ENCODE data around the gene VWC2L. TPM values are rescaled to one million over a fixed set of nuclear protein-coding genes. Genes with fewer than 3 reads are reported as not detected.

Gene VWC2L
- total and polyA plus RNA-seq, 12 donors: not detected

DNA sequence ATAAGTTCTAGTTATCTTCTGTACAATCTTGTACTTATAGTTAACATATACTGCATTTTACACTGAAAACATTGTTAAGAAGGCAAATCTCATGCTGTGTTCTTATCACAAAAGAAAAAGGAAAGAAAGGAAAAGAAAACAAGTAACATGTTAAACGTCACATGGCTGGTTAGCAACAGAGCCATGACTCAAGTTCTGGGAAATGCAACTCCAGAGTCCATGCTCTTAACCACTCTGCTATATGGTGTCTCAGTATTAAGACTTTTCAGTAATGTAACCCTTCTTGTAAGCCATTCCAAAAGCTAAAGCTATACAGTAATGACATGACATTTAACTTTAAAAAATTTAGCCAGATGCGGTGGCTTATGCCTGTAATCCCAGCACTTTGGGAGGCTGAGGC lies 217.2 kb downstream of the VWC2L start:
- TF ChIP-seq, protein P1, sequence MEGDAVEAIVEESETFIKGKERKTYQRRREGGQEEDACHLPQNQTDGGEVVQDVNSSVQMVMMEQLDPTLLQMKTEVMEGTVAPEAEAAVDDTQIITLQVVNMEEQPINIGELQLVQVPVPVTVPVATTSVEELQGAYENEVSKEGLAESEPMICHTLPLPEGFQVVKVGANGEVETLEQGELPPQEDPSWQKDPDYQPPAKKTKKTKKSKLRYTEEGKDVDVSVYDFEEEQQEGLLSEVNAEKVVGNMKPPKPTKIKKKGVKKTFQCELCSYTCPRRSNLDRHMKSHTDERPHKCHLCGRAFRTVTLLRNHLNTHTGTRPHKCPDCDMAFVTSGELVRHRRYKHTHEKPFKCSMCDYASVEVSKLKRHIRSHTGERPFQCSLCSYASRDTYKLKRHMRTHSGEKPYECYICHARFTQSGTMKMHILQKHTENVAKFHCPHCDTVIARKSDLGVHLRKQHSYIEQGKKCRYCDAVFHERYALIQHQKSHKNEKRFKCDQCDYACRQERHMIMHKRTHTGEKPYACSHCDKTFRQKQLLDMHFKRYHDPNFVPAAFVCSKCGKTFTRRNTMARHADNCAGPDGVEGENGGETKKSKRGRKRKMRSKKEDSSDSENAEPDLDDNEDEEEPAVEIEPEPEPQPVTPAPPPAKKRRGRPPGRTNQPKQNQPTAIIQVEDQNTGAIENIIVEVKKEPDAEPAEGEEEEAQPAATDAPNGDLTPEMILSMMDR (IDR thresholded peaks at IDR 0.05): no peak
- Histone ChIP-seq H3K36me3 (no peaks in the 10 kb centered on the region), H3K9me3 (no peaks in the 10 kb centered on the region), H3K4me3 (no peak overlapping the region), H3K27me3 (no peaks in the 10 kb centered on the region), H3K27ac (no peak overlapping the region), H3K4me1 (no peaks in the 10 kb centered on the region)
- intact Hi-C loops (cut with DNase I): no loop called here
- 74% methylated on average over 2 of the region's 2 CpGs for WGBS, 2 donors
- no peak for DNase-seq
- no peak for ATAC-seq
